ENCODE data around the gene ZNF579.
A peak's percentile ranks its signal among the peaks of the same experiment; 100 is the strongest.

Gene ZNF579

GRCh38 chr19:55553217-55554182, 27.1 kb downstream of the ZNF579 start:
- no peak for DNase-seq
- no peaks in the 10 kb centered on the region for H3K9me3 Mint-ChIP-seq
- H3K36me3 Mint-ChIP-seq = no peaks in the 10 kb centered on the region
- ATAC-seq (replicated peaks) = no peak
- no peak overlapping the region for H3K4me3 Mint-ChIP-seq
- H3K27ac Mint-ChIP-seq = no peak overlapping the region
- H3K27me3 Mint-ChIP-seq = peaks cover 11 to 15% of the 10 kb centered on the region in 2 donors
- H3K4me1 Mint-ChIP-seq = peaks cover 6 to 8% of the 10 kb centered on the region in 2 donors

GRCh38 chr19:55552620-55553019, 28.0 kb downstream of the ZNF579 start:
- DNase-seq = no peak
- Mint-ChIP-seq H3K27ac (no peak overlapping the region), H3K36me3 (no peaks in the 10 kb centered on the region), H3K27me3 (peaks cover 14 to 21% of the 10 kb centered on the region in 2 donors), H3K4me3 (no peak overlapping the region), H3K9me3 (no peaks in the 10 kb centered on the region), H3K4me1 (peaks cover 6 to 8% of the 10 kb centered on the region in 2 donors)
- ATAC-seq (replicated peaks) = no peak

GRCh38 chr19:55552206-55552605, 28.4 kb downstream of the ZNF579 start:
- H3K4me1 Mint-ChIP-seq = peaks cover 8 to 11% of the 10 kb centered on the region in 2 donors
- peaks cover 18 to 25% of the 10 kb centered on the region in 2 donors for H3K27me3 Mint-ChIP-seq
- no peak for DNase-seq
- ATAC-seq (replicated peaks) = no peak
- no peak overlapping the region for H3K27ac Mint-ChIP-seq
- no peaks in the 10 kb centered on the region for H3K36me3 Mint-ChIP-seq
- H3K4me3 Mint-ChIP-seq = no peak overlapping the region
- no peaks in the 10 kb centered on the region for H3K9me3 Mint-ChIP-seq

- Mint-ChIP-seq H3K4me3 (peak overlapping the region in 1 of 2 donors; percentile 36), H3K36me3 (no peaks in the 10 kb centered on the region), H3K4me1 (peaks cover 11 to 16% of the 10 kb centered on the region in 2 donors), H3K27ac (no peak overlapping the region), H3K27me3 (peaks cover 33 to 45% of the 10 kb centered on the region in 2 donors), H3K9me3 (no peaks in the 10 kb centered on the region)
- no peak for DNase-seq
- ATAC-seq (replicated peaks) = no peak
These were observed 30.4 kb downstream of the ZNF579 start for GRCh38 chr19:55550321-55550650.

GRCh38 chr19:55549500-55550320, 30.9 kb downstream of the ZNF579 start:
- Mint-ChIP-seq H3K36me3 (no peaks in the 10 kb centered on the region), H3K4me1 (peaks cover 11 to 16% of the 10 kb centered on the region in 2 donors), H3K4me3 (peak overlapping the region; percentile 31 to 36), H3K27me3 (peaks cover 37 to 48% of the 10 kb centered on the region in 2 donors), H3K9me3 (no peaks in the 10 kb centered on the region), H3K27ac (no peak overlapping the region)
- ATAC-seq (replicated peaks) (peak; percentile 54 to 67), DNase-seq (no peak)

- Mint-ChIP-seq H3K27ac (peak overlapping the region; percentile 33), H3K27me3 (peaks cover 51 to 61% of the 10 kb centered on the region in 2 donors)
These were observed 33.6 kb downstream of the ZNF579 start for GRCh38 chr19:55546822-55547614.

GRCh38 chr19:55546011-55546410, 34.6 kb downstream of the ZNF579 start:
- H3K27me3 Mint-ChIP-seq = peaks cover 52 to 57% of the 10 kb centered on the region in 2 donors

More at GRCh38 chr19:55546822-55547614, 33.6 kb downstream of the ZNF579 start:
- no peak for DNase-seq
- Mint-ChIP-seq H3K4me3 (no peak overlapping the region), H3K9me3 (peaks cover 3 to 8% of the 10 kb centered on the region in 2 donors), H3K4me1 (peaks cover 11 to 16% of the 10 kb centered on the region in 2 donors), H3K36me3 (peaks cover 0 to 1% of the 10 kb centered on the region in 2 donors)
- peak in 1 of 2 donors; percentile 49 for ATAC-seq (replicated peaks)

GRCh38 chr19:55545443-55545842, 35.2 kb downstream of the ZNF579 start, which contains the start of gene SBK3:
TSS of gene SBK3 (minus strand) at chr19:55545543. CDS start at chr19:55545543, 0 bp downstream.
- H3K36me3 Mint-ChIP-seq = peaks cover 0 to 1% of the 10 kb centered on the region in 2 donors
- ATAC-seq (replicated peaks) = no peak
- H3K27ac Mint-ChIP-seq = no peak within 1 kb of the TSS
- peaks cover 3 to 8% of the 10 kb centered on the region in 2 donors for H3K9me3 Mint-ChIP-seq
- H3K4me1 Mint-ChIP-seq = peaks cover 11 to 16% of the 10 kb centered on the region in 2 donors
- H3K27me3 Mint-ChIP-seq = peaks cover 52 to 57% of the 10 kb centered on the region in 2 donors
- H3K4me3 Mint-ChIP-seq = no peak within 1 kb of the TSS
- no peak for DNase-seq

More at GRCh38 chr19:55546011-55546410, 34.6 kb downstream of the ZNF579 start:
- Mint-ChIP-seq H3K9me3 (peaks cover 3 to 8% of the 10 kb centered on the region in 2 donors), H3K4me1 (peaks cover 11 to 16% of the 10 kb centered on the region in 2 donors), H3K4me3 (no peak overlapping the region), H3K27ac (no peak overlapping the region), H3K36me3 (peaks cover 0 to 1% of the 10 kb centered on the region in 2 donors)
- ATAC-seq (replicated peaks) = no peak
- DNase-seq = no peak

GRCh38 chr19:55544776-55545439, 35.7 kb downstream of the ZNF579 start:
- peaks cover 8 to 13% of the 10 kb centered on the region in 2 donors for H3K4me1 Mint-ChIP-seq
- peaks cover 47 to 52% of the 10 kb centered on the region in 2 donors for H3K27me3 Mint-ChIP-seq
- H3K36me3 Mint-ChIP-seq = peaks cover 0 to 1% of the 10 kb centered on the region in 2 donors
- DNase-seq (no peak), ATAC-seq (replicated peaks) (no peak)
- H3K27ac Mint-ChIP-seq = no peak overlapping the region
- H3K9me3 Mint-ChIP-seq = peaks cover 3 to 8% of the 10 kb centered on the region in 2 donors
- H3K4me3 Mint-ChIP-seq = no peak overlapping the region

GRCh38 chr19:55544014-55544413, 36.6 kb downstream of the ZNF579 start:
- peaks cover 41 to 52% of the 10 kb centered on the region in 2 donors for H3K27me3 Mint-ChIP-seq
- no peak overlapping the region for H3K27ac Mint-ChIP-seq
- DNase-seq (no peak), ATAC-seq (replicated peaks) (no peak)
- H3K4me1 Mint-ChIP-seq = peaks cover 5 to 8% of the 10 kb centered on the region in 2 donors
- no peak overlapping the region for H3K4me3 Mint-ChIP-seq
- H3K9me3 Mint-ChIP-seq = peaks cover 3 to 8% of the 10 kb centered on the region in 2 donors
- H3K36me3 Mint-ChIP-seq = peaks cover 0 to 1% of the 10 kb centered on the region in 2 donors

GRCh38 chr19:55543567-55543966, 37.1 kb downstream of the ZNF579 start:
- peaks cover 5 to 8% of the 10 kb centered on the region in 2 donors for H3K4me1 Mint-ChIP-seq
- H3K27me3 Mint-ChIP-seq = peaks cover 41 to 52% of the 10 kb centered on the region in 2 donors
- DNase-seq (no peak), ATAC-seq (replicated peaks) (no peak)
- peaks cover 0 to 1% of the 10 kb centered on the region in 2 donors for H3K36me3 Mint-ChIP-seq
- H3K27ac Mint-ChIP-seq = no peak overlapping the region
- peaks cover 3 to 8% of the 10 kb centered on the region in 2 donors for H3K9me3 Mint-ChIP-seq
- no peak overlapping the region for H3K4me3 Mint-ChIP-seq

GRCh38 chr19:55542292-55542855, 38.3 kb downstream of the ZNF579 start:
- H3K9me3 Mint-ChIP-seq = peaks cover 3 to 8% of the 10 kb centered on the region in 2 donors
- H3K27ac Mint-ChIP-seq = no peak overlapping the region
- H3K36me3 Mint-ChIP-seq = peaks cover 0 to 1% of the 10 kb centered on the region in 2 donors
- peaks cover 4 to 7% of the 10 kb centered on the region in 2 donors for H3K4me1 Mint-ChIP-seq
- peaks cover 36 to 43% of the 10 kb centered on the region in 2 donors for H3K27me3 Mint-ChIP-seq
- DNase-seq = no peak
- ATAC-seq (replicated peaks) = no peak
- no peak overlapping the region for H3K4me3 Mint-ChIP-seq

- H3K9me3 Mint-ChIP-seq = peaks cover 3 to 8% of the 10 kb centered on the region in 2 donors
- ATAC-seq (replicated peaks) (no peak), DNase-seq (no peak)
- peaks cover 0 to 1% of the 10 kb centered on the region in 2 donors for H3K36me3 Mint-ChIP-seq
- H3K4me1 Mint-ChIP-seq = no peaks in the 10 kb centered on the region
- no peak overlapping the region for H3K4me3 Mint-ChIP-seq
- H3K27ac Mint-ChIP-seq = no peak overlapping the region
- H3K27me3 Mint-ChIP-seq = peaks cover 27 to 31% of the 10 kb centered on the region in 2 donors
These were observed 39.6 kb downstream of the ZNF579 start for GRCh38 chr19:55541091-55541490.
